Articular chondrocyte of knee joint (primary cell): ENCODE data around the gene CASR. TPM values are rescaled to one million over a fixed set of nuclear protein-coding genes. Genes with fewer than 3 reads are reported as not detected.

Experiments
- total RNA-seq: library from RNA; depleted of rRNA; stranded (reverse); fragments of >200 nt; gene quantifications from 2 replicates; pipeline ENCODE4 v1.2.3, GENCODE V29; 2012

The CASR gene, protein sequence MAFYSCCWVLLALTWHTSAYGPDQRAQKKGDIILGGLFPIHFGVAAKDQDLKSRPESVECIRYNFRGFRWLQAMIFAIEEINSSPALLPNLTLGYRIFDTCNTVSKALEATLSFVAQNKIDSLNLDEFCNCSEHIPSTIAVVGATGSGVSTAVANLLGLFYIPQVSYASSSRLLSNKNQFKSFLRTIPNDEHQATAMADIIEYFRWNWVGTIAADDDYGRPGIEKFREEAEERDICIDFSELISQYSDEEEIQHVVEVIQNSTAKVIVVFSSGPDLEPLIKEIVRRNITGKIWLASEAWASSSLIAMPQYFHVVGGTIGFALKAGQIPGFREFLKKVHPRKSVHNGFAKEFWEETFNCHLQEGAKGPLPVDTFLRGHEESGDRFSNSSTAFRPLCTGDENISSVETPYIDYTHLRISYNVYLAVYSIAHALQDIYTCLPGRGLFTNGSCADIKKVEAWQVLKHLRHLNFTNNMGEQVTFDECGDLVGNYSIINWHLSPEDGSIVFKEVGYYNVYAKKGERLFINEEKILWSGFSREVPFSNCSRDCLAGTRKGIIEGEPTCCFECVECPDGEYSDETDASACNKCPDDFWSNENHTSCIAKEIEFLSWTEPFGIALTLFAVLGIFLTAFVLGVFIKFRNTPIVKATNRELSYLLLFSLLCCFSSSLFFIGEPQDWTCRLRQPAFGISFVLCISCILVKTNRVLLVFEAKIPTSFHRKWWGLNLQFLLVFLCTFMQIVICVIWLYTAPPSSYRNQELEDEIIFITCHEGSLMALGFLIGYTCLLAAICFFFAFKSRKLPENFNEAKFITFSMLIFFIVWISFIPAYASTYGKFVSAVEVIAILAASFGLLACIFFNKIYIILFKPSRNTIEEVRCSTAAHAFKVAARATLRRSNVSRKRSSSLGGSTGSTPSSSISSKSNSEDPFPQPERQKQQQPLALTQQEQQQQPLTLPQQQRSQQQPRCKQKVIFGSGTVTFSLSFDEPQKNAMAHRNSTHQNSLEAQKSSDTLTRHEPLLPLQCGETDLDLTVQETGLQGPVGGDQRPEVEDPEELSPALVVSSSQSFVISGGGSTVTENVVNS
- total RNA-seq: not detected in 2 replicates

DNA sequence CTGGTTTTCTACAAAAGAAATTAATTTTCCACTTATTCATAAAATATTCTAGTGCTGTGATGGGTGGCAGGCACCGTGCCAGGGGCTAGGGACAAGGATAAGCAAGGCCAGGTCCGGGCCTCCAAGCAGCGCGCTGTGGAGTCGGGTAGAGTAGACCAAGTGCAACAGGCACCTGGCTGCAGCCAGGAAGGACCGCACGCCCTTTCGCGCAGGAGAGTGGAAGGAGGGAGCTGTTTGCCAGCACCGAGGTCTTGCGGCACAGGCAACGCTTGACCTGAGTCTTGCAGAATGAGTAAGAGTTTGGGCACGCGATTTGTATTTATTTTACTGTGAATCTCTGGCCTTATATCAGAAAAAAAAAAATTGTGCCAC, at the start of gene CASR:
CASR (plus strand) TSS at position 148 of the 372 bp plus-strand sequence. CDS start 70,522 bp downstream, outside the sequence.

DNA sequence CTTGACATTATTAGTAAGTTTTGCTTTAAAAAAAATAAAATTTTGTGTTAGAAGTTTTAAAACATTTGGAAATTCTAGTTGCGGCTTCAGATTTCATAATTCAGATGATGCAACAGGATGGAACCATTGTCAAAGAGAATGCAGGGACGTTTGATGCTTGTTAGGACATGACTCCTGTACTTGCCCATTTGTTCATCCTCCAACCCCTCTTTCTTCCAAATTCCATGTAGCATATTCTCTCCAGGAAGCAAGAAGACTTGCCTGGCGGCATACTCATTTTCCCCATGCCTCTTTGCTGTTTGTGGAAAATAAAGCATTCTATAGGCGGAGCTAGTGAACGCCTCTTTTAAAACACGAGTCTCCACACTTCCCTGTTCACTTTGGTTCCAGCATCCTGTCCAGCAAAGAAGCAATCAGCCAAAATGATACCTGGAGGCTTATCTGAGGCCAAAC, 141.4 kb downstream of the CASR start, which contains the start of gene CSTA:
CSTA (plus strand) TSS at position 378 of the 453 bp plus-strand sequence; CDS start at position 423, 45 bp downstream.

Other genes with a start within 250 kb of the CASR start
- not detected in 2 replicates for gene ILDR1, start 161.4 kb upstream of the CASR start, total RNA-seq
- gene CD86, start 128.3 kb upstream of the CASR start, total RNA-seq: not detected in 2 replicates
- gene CSTA, start 141.6 kb downstream of the CASR start, total RNA-seq: 0.65 and 3.1 TPM in 2 replicates
- gene MIX23, start 199.6 kb downstream of the CASR start, total RNA-seq: 28.0 and 29.2 TPM in 2 replicates
- 23.8 and 26.4 TPM in 2 replicates for gene FAM162A, start 200.5 kb downstream of the CASR start, total RNA-seq
- gene WDR5B, start 232.4 kb downstream of the CASR start, total RNA-seq: 10.1 and 10.7 TPM in 2 replicates